Activated T-cell treated with anti-CD3 and anti-CD28 coated beads, Interleukin-2, amount 50 U/mL, for 24 hours (primary cell): ENCODE measurements around the gene FRMPD4.

ENCODE experiments used
- DNase-seq: peaks from one replicate; pipeline ENCODE4 v3.0.0-alpha.2; 2020
- H3K27ac Mint-ChIP-seq: 2 replicates; pipeline ENCODE4 v1.8.0; 2020; ENCODE audit warnings: mild to moderate bottlenecking, mixed read lengths
- H3K27me3 Mint-ChIP-seq: 2 replicates; pipeline ENCODE4 v1.8.0; 2020; ENCODE audit warnings: mixed read lengths
- H3K36me3 Mint-ChIP-seq: 2 replicates; pipeline ENCODE4 v1.8.0; 2020; ENCODE audit warnings: low read depth, mixed read lengths
- H3K4me1 Mint-ChIP-seq: 2 replicates; pipeline ENCODE4 v1.8.0; 2020; ENCODE audit warnings: low read depth, mixed read lengths
- H3K4me3 Mint-ChIP-seq: 2 replicates; pipeline ENCODE4 v1.8.0; 2020; ENCODE audit warnings: mild to moderate bottlenecking, moderate library complexity, mixed read lengths
- H3K9me3 Mint-ChIP-seq: 2 replicates; pipeline ENCODE4 v1.8.0; 2020; ENCODE audit warnings: mixed read lengths

Gene FRMPD4

GRCh38 chrX:12138361-12139313, at the start of gene FRMPD4:
Gene FRMPD4, plus strand, starts transcription at chrX:12138473. Its CDS starts 499 bp downstream, at chrX:12138972.
- Mint-ChIP-seq H3K4me3 (no peak within 1 kb of the TSS), H3K36me3 (no peaks in the 10 kb centered on the region), H3K9me3 (no peaks in the 10 kb centered on the region)

DNA sequence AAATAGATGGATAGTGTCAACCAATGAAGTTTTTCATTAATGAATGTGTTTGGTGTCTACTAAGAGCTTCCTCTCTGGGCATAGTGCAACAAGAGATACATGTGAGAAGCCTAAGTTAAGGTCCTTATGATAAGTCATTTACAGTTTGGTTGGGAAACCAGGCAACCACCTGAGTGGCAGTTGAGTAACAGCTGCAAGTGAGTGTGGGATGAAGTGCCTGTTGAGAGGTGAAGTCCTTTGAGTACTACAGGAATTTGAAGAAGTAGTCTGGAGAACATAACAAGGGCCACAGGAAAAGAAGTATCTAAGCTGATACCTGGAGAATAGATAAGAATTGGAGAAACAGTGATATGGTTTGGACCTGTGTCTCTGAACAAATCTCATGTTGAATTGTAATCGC, 48.5 kb upstream of the FRMPD4 start:
- Mint-ChIP-seq H3K4me1 (no peaks in the 10 kb centered on the region), H3K27ac (no peak overlapping the region), H3K27me3 (peaks cover 29% of the 10 kb centered on the region), H3K9me3 (no peaks in the 10 kb centered on the region), H3K4me3 (no peak overlapping the region), H3K36me3 (no peaks in the 10 kb centered on the region)
- no peak for DNase-seq

More at GRCh38 chrX:12138361-12139313, at the start of gene FRMPD4:
- Mint-ChIP-seq H3K27me3 (peaks cover 57% of the 10 kb centered on the region), H3K4me1 (peaks cover 2% of the 10 kb centered on the region), H3K27ac (no peak within 1 kb of the TSS)
- no peak for DNase-seq

DNA sequence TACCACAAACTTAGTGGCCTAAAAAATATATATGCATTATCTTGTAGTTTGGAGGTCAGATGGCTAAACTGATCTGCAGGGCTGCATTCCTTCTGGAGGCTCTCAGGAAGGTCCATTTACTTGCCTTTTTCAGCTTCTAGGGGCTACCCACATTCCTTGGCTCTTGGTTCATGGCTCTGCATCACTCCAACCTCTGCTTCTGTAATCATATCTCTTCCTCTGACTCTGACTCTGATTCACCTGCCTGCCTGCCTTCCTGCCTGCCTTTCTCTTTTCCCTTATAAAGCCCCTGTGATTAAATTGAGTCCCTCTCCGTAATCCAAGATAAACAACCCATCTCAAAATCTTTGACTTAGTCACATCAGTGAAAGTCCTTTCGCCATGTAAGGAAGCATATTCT, 25.0 kb upstream of the FRMPD4 start:
- peaks cover 13% of the 10 kb centered on the region for H3K27me3 Mint-ChIP-seq
- no peak overlapping the region for H3K27ac Mint-ChIP-seq
- no peaks in the 10 kb centered on the region for H3K9me3 Mint-ChIP-seq
- H3K36me3 Mint-ChIP-seq = no peaks in the 10 kb centered on the region
- H3K4me1 Mint-ChIP-seq = no peaks in the 10 kb centered on the region
- no peak overlapping the region for H3K4me3 Mint-ChIP-seq
- no peak for DNase-seq

DNA sequence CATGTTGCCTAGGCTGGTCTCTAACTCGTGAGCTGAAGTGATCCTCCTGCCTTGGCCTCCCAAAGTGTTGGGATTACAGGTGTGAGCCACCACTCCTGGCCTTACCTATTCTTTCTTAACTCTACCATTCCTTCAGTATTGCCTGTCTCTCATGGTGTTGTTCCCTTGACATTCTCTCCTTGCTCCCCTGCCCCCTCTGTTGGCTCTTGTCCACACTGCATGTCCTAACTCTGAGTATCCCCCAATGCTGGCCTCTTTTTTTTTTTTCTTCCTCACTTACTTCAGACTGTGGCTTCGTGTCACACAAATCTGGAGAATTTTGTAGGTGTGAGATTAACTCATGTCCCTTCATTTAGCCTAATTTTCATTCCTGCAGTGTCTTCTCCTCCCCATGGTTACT, 22.9 kb upstream of the FRMPD4 start:
- H3K9me3 Mint-ChIP-seq = no peaks in the 10 kb centered on the region
- no peaks in the 10 kb centered on the region for H3K4me1 Mint-ChIP-seq
- H3K27ac Mint-ChIP-seq = no peak overlapping the region
- H3K36me3 Mint-ChIP-seq = no peaks in the 10 kb centered on the region
- no peak for DNase-seq
- H3K27me3 Mint-ChIP-seq = peaks cover 14% of the 10 kb centered on the region
- no peak overlapping the region for H3K4me3 Mint-ChIP-seq

DNA sequence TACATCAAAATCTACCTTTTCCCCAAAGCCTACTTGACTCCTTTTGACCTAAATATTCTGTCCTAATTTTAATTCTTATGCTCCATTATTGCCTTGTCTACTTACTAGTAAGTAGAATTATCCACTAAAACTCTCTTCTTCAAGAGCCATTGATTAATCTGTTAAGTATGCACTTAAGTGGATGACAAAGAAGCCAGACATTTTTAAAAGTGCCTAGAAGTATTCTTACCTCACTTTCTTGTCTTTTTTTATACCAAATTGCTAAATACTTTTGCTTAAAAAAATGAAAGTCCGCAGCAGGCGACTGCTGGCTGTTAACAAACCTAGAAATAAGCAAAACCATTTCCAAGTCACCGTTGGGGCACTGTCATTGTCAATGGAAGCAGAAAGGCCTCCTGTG, 20.1 kb upstream of the FRMPD4 start:
- no peak for DNase-seq
- no peaks in the 10 kb centered on the region for H3K4me1 Mint-ChIP-seq

GRCh38 chrX:12128017-12128416, 10.3 kb upstream of the FRMPD4 start:
- Mint-ChIP-seq H3K4me3 (no peak overlapping the region), H3K27me3 (peaks cover 24% of the 10 kb centered on the region), H3K36me3 (no peaks in the 10 kb centered on the region), H3K27ac (no peak overlapping the region), H3K4me1 (no peaks in the 10 kb centered on the region), H3K9me3 (peaks cover 21% of the 10 kb centered on the region)
- DNase-seq = no peak

More for the DNA sequence above, 20.1 kb upstream of the FRMPD4 start:
- H3K9me3 Mint-ChIP-seq = no peaks in the 10 kb centered on the region
- no peak overlapping the region for H3K4me3 Mint-ChIP-seq
- peaks cover 19% of the 10 kb centered on the region for H3K27me3 Mint-ChIP-seq
- no peak overlapping the region for H3K27ac Mint-ChIP-seq
- no peaks in the 10 kb centered on the region for H3K36me3 Mint-ChIP-seq

GRCh38 chrX:12137951-12138360, 317 bp upstream of the FRMPD4 start:
- no peak for DNase-seq
- Mint-ChIP-seq H3K4me1 (peaks cover 2% of the 10 kb centered on the region), H3K4me3 (no peak overlapping the region), H3K9me3 (no peaks in the 10 kb centered on the region), H3K27ac (no peak overlapping the region), H3K36me3 (no peaks in the 10 kb centered on the region), H3K27me3 (peaks cover 57% of the 10 kb centered on the region)

GRCh38 chrX:12139934-12140611, 1.8 kb downstream of the FRMPD4 start:
- Mint-ChIP-seq H3K27ac (no peak overlapping the region), H3K27me3 (peaks cover 56% of the 10 kb centered on the region), H3K4me3 (no peak overlapping the region), H3K9me3 (no peaks in the 10 kb centered on the region), H3K4me1 (peaks cover 2% of the 10 kb centered on the region), H3K36me3 (no peaks in the 10 kb centered on the region)
- DNase-seq = no peak

DNA sequence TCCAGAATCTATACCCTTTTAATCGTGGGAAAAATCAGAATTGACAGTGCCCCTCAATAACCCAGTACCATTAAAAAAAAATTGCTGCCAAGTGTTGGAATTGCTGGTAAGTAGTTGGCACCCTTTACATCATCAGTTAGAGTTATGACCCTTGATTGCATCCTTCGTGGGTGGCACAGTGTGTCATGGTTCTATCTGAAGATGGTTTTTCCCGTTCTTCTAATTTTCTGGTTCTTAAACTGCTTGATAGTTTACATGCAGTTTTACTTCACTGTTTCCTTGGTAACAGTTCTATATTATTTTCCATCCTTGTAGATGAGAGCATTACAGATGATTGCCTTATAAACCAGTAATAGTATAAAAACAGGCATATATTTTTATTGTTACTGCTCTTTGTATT, 3.2 kb downstream of the FRMPD4 start:
- Mint-ChIP-seq H3K4me1 (peaks cover 2% of the 10 kb centered on the region), H3K27me3 (peaks cover 46% of the 10 kb centered on the region), H3K27ac (no peak overlapping the region), H3K36me3 (no peaks in the 10 kb centered on the region), H3K9me3 (no peaks in the 10 kb centered on the region), H3K4me3 (no peak overlapping the region)
- no peak for DNase-seq

GRCh38 chrX:12142661-12143060, 4.4 kb downstream of the FRMPD4 start:
- Mint-ChIP-seq H3K27me3 (peaks cover 37% of the 10 kb centered on the region), H3K36me3 (no peaks in the 10 kb centered on the region), H3K4me3 (no peak overlapping the region), H3K4me1 (peaks cover under 1% of the 10 kb centered on the region), H3K9me3 (no peaks in the 10 kb centered on the region), H3K27ac (no peak overlapping the region)
- DNase-seq = no peak

DNA sequence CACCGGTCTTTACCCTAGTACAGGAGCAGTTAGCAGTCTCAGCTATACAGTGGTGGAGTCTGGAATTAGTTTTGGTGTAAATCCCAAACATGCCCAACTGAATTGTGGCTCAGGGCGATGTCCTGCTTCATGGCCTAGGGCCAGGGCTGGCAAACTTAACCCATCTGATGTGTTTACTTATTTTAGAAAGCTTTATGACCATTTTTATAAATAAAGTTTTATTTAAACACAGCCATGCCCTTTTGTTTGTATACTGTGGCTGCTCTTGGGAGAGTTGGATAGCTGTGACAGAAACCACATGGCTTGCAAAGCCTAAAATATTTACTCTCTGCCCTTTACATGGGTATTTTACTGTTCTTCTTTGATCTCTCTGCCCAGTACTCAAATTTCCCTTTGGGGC, 7.1 kb downstream of the FRMPD4 start:
- Mint-ChIP-seq H3K4me3 (no peak overlapping the region), H3K27ac (no peak overlapping the region), H3K9me3 (no peaks in the 10 kb centered on the region), H3K27me3 (peaks cover 23% of the 10 kb centered on the region), H3K36me3 (no peaks in the 10 kb centered on the region), H3K4me1 (no peaks in the 10 kb centered on the region)
- DNase-seq = no peak

- no peaks in the 10 kb centered on the region for H3K9me3 Mint-ChIP-seq
These were observed 11.6 kb downstream of the FRMPD4 start for GRCh38 chrX:12149670-12150407.

GRCh38 chrX:12153317-12153716, 15.0 kb downstream of the FRMPD4 start:
- no peaks in the 10 kb centered on the region for H3K4me1 Mint-ChIP-seq
- H3K4me3 Mint-ChIP-seq = no peak overlapping the region
- H3K36me3 Mint-ChIP-seq = no peaks in the 10 kb centered on the region
- H3K9me3 Mint-ChIP-seq = no peaks in the 10 kb centered on the region
- no peak overlapping the region for H3K27ac Mint-ChIP-seq
- peaks cover 10% of the 10 kb centered on the region for H3K27me3 Mint-ChIP-seq
- no peak for DNase-seq

More at GRCh38 chrX:12149670-12150407, 11.6 kb downstream of the FRMPD4 start:
- Mint-ChIP-seq H3K4me3 (no peak overlapping the region), H3K27me3 (peaks cover 18% of the 10 kb centered on the region), H3K36me3 (no peaks in the 10 kb centered on the region), H3K4me1 (no peaks in the 10 kb centered on the region), H3K27ac (no peak overlapping the region)
- no peak for DNase-seq

DNA sequence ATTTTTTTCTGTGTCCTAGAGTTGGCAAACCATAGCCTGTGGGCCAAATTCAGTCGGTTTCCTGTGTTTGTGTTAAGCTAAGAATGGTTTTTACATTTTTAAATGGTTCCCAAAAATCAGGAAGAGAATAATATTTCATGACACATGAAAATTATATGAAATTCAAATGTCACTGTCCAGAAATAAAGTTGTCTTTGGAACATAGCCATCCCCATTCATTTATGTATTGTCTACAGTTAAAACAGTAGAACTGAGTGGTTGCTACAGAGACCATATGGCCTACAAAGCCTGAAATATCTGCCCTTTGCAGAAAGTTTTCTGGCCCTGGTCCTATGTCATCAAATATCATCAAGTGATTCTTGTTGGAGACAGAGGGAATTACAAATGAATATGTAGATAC, 15.5 kb downstream of the FRMPD4 start:
- no peak for DNase-seq
- Mint-ChIP-seq H3K27me3 (peaks cover 8% of the 10 kb centered on the region), H3K36me3 (no peaks in the 10 kb centered on the region), H3K4me3 (no peak overlapping the region), H3K27ac (no peak overlapping the region), H3K4me1 (no peaks in the 10 kb centered on the region), H3K9me3 (no peaks in the 10 kb centered on the region)
